ENCODE results near the gene CACNA1G.

DNA sequence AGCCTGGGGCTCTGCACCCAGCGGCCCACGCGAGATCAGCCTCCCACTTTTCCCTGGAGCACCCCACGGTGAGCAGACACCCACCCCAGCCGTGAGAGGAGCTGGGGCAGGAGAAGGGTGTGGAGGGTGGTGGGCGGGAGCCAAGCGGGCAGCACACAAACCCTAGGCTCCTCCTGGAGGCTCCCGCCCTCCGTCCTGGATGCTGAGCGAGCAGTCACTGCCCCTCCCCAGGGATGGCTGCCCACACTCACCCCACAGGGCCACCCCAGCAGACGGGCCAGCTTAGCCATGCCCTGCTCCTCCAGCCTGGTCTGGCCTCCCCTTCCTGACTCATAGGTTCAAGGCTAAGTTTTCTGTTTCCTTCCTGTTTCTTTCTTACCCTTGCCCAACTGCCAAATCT, 58.4 kb downstream of the CACNA1G start:
- no peak for TF ChIP-seq ZNF263 (CRISPR knock-in tag; IDR thresholded peaks at IDR 0.05; ENCODE audit: low read depth)
- TF ChIP-seq, protein P1, sequence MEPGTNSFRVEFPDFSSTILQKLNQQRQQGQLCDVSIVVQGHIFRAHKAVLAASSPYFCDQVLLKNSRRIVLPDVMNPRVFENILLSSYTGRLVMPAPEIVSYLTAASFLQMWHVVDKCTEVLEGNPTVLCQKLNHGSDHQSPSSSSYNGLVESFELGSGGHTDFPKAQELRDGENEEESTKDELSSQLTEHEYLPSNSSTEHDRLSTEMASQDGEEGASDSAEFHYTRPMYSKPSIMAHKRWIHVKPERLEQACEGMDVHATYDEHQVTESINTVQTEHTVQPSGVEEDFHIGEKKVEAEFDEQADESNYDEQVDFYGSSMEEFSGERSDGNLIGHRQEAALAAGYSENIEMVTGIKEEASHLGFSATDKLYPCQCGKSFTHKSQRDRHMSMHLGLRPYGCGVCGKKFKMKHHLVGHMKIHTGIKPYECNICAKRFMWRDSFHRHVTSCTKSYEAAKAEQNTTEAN (CRISPR knock-in tag; IDR thresholded peaks at IDR 0.05): no peak
- TF ChIP-seq, protein P2, sequence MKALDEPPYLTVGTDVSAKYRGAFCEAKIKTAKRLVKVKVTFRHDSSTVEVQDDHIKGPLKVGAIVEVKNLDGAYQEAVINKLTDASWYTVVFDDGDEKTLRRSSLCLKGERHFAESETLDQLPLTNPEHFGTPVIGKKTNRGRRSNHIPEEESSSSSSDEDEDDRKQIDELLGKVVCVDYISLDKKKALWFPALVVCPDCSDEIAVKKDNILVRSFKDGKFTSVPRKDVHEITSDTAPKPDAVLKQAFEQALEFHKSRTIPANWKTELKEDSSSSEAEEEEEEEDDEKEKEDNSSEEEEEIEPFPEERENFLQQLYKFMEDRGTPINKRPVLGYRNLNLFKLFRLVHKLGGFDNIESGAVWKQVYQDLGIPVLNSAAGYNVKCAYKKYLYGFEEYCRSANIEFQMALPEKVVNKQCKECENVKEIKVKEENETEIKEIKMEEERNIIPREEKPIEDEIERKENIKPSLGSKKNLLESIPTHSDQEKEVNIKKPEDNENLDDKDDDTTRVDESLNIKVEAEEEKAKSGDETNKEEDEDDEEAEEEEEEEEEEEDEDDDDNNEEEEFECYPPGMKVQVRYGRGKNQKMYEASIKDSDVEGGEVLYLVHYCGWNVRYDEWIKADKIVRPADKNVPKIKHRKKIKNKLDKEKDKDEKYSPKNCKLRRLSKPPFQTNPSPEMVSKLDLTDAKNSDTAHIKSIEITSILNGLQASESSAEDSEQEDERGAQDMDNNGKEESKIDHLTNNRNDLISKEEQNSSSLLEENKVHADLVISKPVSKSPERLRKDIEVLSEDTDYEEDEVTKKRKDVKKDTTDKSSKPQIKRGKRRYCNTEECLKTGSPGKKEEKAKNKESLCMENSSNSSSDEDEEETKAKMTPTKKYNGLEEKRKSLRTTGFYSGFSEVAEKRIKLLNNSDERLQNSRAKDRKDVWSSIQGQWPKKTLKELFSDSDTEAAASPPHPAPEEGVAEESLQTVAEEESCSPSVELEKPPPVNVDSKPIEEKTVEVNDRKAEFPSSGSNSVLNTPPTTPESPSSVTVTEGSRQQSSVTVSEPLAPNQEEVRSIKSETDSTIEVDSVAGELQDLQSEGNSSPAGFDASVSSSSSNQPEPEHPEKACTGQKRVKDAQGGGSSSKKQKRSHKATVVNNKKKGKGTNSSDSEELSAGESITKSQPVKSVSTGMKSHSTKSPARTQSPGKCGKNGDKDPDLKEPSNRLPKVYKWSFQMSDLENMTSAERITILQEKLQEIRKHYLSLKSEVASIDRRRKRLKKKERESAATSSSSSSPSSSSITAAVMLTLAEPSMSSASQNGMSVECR (CRISPR knock-in tag; IDR thresholded peaks at IDR 0.05; ENCODE audit: borderline replicate concordance): no peak
- TF ChIP-seq, protein P3, sequence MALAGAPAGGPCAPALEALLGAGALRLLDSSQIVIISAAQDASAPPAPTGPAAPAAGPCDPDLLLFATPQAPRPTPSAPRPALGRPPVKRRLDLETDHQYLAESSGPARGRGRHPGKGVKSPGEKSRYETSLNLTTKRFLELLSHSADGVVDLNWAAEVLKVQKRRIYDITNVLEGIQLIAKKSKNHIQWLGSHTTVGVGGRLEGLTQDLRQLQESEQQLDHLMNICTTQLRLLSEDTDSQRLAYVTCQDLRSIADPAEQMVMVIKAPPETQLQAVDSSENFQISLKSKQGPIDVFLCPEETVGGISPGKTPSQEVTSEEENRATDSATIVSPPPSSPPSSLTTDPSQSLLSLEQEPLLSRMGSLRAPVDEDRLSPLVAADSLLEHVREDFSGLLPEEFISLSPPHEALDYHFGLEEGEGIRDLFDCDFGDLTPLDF (CRISPR knock-in tag; IDR thresholded peaks at IDR 0.05): no peak
- TF ChIP-seq, protein P4, sequence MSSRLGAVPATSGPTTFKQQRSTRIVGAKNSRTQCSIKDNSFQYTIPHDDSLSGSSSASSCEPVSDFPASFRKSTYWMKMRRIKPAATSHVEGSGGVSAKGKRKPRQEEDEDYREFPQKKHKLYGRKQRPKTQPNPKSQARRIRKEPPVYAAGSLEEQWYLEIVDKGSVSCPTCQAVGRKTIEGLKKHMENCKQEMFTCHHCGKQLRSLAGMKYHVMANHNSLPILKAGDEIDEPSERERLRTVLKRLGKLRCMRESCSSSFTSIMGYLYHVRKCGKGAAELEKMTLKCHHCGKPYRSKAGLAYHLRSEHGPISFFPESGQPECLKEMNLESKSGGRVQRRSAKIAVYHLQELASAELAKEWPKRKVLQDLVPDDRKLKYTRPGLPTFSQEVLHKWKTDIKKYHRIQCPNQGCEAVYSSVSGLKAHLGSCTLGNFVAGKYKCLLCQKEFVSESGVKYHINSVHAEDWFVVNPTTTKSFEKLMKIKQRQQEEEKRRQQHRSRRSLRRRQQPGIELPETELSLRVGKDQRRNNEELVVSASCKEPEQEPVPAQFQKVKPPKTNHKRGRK (CRISPR knock-in tag; IDR thresholded peaks at IDR 0.05; ENCODE audit: borderline replicate concordance): no peak
- TF ChIP-seq, protein P5, sequence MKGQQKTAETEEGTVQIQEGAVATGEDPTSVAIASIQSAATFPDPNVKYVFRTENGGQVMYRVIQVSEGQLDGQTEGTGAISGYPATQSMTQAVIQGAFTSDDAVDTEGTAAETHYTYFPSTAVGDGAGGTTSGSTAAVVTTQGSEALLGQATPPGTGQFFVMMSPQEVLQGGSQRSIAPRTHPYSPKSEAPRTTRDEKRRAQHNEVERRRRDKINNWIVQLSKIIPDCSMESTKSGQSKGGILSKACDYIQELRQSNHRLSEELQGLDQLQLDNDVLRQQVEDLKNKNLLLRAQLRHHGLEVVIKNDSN (CRISPR knock-in tag; IDR thresholded peaks at IDR 0.05): no peak
- TF ChIP-seq, protein P6, sequence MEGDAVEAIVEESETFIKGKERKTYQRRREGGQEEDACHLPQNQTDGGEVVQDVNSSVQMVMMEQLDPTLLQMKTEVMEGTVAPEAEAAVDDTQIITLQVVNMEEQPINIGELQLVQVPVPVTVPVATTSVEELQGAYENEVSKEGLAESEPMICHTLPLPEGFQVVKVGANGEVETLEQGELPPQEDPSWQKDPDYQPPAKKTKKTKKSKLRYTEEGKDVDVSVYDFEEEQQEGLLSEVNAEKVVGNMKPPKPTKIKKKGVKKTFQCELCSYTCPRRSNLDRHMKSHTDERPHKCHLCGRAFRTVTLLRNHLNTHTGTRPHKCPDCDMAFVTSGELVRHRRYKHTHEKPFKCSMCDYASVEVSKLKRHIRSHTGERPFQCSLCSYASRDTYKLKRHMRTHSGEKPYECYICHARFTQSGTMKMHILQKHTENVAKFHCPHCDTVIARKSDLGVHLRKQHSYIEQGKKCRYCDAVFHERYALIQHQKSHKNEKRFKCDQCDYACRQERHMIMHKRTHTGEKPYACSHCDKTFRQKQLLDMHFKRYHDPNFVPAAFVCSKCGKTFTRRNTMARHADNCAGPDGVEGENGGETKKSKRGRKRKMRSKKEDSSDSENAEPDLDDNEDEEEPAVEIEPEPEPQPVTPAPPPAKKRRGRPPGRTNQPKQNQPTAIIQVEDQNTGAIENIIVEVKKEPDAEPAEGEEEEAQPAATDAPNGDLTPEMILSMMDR (IDR thresholded peaks at IDR 0.05): no peak
- TF ChIP-seq ZNF138 (CRISPR knock-in tag; conservative IDR thresholded peaks at IDR 0.05): no peak
